SK-N-MC (cell line): ENCODE data around the gene TEPSIN.

Source experiments
- EZH2 ChIP-seq: fragments of 200-600 bp; sonication (generic); IDR thresholded peaks from one replicate; pipeline ENCODE4 v1.6.1; 2017; ENCODE audit warnings: antibody characterized with exemption
- FOXP2 ChIP-seq: optimal IDR thresholded peaks from 2 replicates; pipeline ENCODE3; 2011; ENCODE audit warnings: mild to moderate bottlenecking, moderate library complexity; ENCODE audit not compliant: insufficient read depth; ENCODE audit errors: extremely low read length, control extremely low read depth
- POLR2AphosphoS5 ChIP-seq: IDR thresholded peaks from 2 replicates; pipeline ENCODE4 v1.6.1; 2012; ENCODE audit warnings: mild to moderate bottlenecking, low read depth, low read length, borderline replicate concordance

DNA sequence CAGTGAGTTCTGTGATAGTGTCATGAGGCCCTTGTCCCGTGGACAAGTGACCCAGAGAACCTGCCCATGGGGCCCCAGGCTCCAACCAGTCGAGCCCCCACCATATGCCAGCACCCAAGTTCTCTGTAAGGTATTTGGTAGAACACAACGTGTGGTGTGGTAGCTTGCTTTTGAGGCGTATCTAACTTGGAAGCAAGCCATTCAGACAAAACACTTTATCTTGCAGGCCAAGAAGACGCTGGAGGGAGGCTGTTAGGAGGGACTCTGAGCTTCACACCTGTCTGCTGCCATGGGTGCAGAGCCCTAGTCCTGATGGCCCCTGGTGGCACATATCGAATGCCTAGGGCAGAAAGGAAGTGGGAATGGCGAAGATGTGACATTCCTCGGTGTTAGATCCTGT is 1.9 kb upstream of the TEPSIN start:
- TF ChIP-seq POLR2AphosphoS5: no peak
- TF ChIP-seq EZH2: no peak
- no peak for TF ChIP-seq FOXP2
